Amygdala (tissue), 56 donors: ENCODE data around the gene RBMS3.
"Not testable (repeated sequence)": the region's sequence is repeated elsewhere in the genome, so short reads cannot be mapped to it uniquely, and the experiment has no call there.

Experiments
- DNase-seq, 56 donors: peaks; one replicate each; lab custom pipeline; 2025; lab: John Stamatoyannopoulos, UW

Gene RBMS3

DNA sequence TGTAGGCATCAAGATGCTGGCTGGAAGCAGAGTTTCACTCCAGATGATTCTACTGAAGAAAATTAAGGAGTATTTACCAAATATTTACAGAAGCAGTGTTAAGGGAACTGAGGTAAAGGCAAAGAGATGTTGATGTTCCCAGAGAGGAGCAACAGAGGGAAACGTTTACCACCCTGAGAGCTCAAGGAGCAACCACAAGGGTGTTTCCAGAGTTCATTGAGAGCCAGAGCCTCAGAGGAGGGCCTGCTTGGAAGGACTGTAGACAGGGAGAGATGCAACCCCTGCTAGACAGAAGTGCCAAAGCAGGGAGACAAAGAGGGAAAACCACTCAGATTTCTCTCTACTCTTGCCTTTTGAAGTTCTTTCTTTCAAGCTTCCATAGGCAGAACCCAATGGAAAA is 474.5 kb downstream of the RBMS3 start:
- no peak for DNase-seq

DNA sequence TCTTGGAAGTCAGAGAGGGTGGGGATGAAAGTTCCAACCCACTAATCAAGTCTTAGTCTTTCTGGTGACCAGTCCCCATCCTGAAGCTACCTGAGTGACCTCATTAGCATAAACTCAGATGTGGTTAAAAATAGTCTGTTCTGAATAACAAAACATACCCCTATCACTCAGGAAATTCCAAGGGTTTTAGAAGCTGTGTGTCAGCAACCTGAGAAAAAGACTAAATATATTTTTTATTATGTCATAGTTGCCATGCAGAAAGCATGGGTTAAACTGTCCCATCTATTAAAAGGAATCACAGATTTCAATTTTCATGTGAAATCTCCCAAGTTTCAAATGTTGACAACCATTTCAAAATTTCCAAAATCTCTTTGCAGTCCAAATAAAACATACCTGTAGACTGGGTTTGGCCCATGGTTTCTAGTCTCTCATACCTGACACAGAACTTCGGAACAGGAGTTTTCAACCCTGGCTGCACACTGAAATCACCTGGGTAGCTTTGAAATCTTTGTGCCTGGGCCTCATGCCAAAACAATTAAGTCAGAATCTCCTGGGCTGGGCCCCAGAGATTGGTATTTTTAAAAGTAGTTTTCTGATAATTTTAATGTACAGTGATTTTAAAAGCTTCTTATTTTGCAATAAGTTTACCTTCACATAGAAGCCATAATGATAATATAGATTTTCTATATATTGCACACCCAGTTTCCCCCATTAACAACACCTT is 476.3 kb downstream of the RBMS3 start:
- DNase-seq = no peak

DNA sequence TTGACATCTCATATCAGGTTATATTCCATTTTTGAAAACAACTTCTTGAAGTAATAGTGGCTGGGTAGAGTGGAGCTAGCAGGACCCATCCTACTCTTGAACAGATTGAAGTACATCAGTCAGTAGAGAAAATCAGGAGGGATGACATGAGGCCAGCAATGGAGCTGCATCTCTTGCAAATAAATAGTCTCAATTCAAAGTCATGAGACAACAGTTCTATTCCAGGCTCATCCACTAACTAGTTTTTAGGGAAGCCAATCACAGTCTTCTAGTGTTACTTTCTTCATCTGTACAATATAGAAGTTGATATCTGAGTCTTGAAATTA is 477.2 kb downstream of the RBMS3 start:
- no peak for DNase-seq

DNA sequence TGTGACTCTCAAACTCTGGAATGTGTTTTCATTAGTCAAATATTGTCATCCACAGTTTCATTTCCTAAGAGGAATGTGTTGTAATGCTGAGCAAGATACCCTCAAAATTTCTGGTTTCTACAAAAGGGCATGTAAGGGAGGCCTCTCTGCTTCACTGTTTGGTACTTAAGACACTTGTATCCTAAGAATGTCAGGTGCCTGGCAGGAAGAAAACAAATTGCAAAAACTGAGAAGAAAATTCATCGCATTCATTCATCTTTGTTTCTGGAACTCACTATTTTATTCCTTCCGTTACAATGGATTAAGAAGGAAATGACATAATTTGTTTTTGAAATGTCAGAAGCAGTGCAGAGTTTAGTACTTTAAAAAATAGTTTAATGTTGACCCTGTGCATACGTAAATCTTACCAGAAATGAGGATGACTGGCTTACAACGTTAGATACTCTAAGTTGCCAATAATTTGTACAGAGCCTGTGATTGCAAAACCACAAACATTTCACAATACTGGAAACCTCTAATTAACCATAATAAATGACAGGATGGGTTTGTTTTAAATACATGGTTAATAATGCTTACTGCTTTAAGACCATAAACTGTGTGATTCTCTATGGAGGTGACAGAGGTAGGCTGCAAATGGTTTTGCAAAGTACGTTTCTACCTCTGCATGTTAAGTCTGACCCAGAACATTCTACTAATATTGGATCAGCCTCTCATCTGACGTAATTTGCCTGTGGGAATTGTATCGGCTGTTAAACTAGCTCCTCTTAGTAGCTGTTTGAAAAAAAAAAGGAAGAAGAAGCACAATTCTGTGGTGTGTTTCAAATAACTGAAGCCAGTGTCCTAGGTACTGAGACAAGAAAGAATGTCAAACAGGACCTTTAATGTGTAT is 477.8 kb downstream of the RBMS3 start:
- DNase-seq = no peak

DNA sequence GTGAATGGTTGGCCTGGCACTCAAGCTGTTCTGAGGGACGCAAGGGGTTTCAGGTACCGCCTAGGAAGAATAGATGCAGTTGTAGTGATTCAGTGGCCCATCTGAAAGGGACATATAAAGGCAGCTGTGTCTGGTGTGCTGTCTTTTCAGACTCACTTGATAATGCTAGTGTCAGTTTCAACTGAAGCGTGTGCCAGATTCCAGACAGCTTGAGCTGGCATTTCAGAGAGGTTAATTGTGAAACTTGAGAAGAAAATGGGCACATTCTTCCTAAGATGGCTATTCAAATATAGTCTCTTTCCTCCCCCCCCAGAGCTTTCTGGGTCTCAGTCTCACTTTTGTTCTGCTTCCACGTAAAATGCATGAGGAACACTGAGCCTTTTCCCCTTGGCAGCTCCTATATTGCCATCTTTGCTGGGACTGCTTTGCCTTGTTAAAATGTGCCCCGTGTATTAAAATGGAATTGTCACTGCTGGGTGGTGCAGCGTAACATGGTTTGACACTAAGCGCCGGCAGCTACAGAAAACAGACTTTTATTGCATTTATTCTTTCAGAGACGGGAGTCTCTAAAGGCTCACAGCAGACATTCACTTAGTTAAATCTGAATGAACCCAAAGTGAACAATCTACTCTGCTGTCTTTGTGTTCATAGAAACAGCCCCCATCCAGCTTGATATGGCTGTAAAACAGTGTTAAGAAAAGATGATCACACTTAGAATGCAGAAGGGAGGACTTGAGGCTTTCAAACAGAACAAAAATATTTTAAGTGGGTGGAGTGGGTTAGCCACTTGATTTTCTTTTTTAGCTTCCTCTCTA is 478.7 kb downstream of the RBMS3 start:
- DNase-seq = peak in 1 of 56 donors; percentile 4

DNA sequence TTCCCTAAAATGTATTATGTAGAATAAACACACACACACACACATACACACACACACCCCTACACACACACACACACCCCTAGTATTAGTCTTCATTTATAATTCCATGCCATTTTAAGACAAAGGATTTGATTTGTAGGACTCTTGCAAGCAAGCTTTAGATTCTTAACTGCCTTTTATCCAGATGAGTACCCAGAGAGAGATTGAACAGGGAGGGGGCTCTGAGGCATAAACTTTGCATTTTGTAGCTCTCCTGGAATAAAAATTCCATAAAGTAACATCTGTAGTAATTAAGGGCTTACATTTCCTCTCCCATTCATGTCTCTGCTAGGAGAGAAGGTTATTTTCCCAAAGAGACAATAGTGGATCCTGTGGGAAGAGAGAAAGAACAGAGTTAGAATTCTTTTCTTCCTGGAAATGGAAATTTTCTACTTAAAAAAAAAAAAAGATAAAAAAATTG is 479.4 kb downstream of the RBMS3 start:
- no peak for DNase-seq

DNA sequence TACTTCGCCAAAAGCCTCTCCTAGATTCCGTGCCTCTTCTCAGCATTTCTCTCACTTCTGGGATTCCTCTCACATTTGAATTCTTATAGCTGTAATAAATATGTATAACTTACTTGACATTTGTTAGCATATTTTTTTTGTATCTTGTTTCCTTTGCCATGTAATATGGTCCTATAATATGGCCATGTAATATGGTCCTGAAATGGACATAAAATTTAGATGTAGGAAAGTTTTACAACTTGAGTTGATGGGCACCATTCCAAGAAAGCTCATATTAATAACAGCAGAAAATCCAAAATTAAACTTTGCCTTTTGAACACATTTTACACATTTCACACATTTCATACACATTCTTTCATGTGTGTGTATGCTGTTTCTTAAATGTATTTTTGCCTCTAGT is 480.6 kb downstream of the RBMS3 start:
- no peak for DNase-seq

DNA sequence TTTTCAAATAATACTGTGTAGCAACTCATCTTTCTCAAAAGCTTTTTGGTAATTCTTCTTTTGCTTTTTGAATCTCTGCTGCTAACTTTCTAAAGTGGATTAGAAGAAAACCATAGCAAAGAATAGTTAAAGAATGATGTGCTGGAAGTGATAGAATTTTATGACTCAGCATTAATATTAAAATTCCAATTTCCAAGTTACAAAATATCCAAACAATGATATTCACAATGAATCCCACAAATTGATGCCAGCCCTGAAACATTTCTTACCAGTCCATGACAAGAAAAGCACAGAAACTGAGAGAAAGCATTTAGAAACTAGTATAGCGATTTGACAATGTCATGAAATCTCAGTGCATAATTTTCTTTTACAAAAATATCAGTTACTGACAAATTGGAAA is 482.2 kb downstream of the RBMS3 start:
- no peak for DNase-seq

DNA sequence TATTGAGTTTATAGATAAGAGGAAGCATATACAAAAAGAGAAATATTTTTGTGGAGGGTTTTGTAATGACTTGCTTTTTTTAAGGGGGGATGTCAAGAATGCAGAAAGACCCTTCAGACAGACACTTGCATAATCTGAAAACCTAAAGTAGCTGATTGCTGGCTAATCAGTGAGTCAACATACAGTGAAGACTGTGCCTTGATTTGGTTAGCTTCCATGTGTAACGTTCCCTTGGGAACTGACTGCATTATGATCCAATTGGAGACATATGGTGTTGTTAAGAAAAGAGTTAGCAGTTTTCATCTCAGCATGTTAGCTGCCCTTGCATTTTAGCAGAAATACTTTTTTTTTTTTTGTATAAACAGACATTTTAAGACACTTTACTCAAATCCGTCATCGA is 483.2 kb downstream of the RBMS3 start:
- no peak for DNase-seq

DNA sequence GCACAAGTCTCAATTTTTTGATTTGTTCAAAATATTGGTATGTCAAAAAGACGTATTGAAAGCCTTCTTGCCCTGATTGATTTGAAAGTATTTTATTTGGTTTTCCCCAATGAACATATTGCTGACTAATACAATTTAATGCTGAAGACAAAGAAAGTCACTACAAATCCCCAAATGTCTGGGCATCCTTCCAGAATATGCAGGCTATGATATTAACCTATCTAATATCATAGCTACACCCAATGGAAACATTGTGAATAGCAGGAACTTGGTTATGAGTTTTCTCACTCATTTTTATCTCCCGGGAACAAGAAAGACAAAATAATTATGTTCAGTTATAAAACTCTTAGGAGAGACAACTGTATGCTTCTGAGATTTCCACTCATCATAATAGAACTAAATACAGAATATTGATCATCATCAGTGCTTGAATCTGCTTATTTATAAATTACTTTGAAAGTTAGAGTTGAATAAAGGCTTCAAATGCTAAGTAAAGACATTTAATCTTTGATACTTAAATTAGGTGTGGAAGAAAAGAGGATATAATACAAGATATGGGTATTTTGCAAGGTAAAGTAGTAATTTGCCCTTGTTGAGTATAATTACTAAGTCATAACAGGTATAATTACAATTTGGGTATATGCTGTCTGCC is 483.9 kb downstream of the RBMS3 start:
- DNase-seq = peak in 1 of 56 donors; percentile 2

DNA sequence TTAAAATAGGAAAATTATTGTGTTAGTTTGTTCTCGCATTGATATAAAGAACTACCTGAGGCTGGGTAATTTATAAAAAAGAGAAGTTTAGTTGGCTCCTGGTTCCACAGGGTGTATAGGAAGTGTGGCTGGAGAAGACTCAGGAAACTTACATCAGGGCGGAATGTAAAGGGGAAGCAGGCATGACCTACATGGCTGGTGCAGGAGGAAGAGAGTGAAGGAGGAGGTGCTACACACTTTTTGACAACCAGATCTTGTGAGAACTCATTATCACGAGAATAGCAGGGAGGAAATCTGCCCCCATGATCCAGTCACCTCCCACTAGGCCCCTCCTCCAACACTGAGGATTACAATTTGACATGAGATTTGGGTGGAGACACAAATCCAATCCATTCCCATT is 490.7 kb downstream of the RBMS3 start:
- no peak for DNase-seq

DNA sequence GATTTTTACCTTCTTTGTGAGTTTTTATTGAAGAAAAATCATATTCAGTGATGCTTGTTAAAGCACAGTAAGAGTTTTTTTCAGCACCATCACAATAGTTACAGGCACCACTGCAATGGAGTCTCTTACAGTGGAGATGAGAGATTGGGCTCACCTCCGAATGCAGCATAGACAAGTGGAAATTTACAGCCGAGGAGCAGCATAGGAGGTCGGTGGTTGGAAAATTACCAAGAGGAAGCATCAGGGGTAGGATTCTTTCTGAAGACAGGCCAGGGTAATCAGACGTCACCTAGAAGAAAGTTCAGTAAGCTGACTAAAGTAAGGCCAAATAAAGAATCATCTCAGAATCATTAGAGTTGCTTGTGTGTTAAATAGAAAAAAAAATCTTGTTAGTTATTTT is 491.6 kb downstream of the RBMS3 start:
- no peak for DNase-seq

DNA sequence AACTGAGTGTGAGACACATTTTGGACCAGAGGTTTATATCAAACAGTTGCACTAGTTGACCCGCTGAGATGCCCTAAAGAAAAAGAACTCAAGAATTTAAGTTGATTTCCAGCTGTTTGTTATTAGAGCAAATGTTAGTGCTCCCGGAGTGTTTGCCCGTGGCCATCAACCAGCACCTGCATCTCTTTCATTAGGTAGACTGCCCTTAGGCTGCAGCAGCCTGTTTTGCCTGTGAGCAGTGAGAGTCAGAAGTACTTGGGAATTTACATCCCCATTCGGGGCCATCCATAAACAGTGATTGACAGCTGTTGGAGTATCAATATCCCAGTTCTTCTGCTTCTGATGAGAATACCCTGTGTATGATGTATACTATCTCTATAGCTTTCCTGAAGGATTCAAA is 492.6 kb downstream of the RBMS3 start:
- DNase-seq = no peak

DNA sequence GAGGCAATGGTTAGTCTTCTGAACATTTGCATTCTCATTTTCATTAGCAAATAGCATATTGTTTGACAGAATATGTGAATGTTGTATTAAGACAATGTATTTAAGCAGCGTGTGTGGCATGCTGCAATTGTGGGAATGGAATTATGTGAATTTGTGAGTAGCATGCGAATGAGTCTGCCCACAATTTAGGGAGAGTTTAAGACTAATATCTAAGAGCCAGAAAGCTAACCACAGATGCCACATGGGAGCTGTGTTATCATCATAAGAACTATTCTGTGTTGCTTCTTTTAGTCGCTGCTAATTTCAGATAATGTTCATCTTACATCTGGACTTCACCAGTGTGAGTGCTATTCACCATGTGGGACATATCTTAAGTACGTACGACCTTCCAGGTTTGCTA is 494.5 kb downstream of the RBMS3 start:
- DNase-seq = no peak

DNA sequence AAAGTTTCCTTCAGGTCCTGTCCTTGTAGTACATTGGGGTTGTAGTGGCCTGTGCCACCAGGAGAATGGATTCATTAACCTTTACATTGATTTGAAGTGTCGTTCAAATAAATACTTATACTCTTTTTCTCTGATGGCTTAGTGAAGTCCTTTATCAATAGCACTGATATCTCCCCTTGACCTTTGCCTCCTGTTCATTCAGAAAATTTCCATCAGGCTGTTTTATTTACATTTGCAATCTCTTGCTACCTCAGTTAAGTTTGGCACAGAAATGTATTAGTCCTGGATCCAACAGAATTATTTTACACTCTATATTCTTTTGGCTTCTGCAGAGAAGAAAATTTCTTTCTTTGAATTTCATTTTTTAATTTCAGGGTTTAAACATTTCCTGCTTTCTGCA is 497.0 kb downstream of the RBMS3 start:
- DNase-seq = no peak

DNA sequence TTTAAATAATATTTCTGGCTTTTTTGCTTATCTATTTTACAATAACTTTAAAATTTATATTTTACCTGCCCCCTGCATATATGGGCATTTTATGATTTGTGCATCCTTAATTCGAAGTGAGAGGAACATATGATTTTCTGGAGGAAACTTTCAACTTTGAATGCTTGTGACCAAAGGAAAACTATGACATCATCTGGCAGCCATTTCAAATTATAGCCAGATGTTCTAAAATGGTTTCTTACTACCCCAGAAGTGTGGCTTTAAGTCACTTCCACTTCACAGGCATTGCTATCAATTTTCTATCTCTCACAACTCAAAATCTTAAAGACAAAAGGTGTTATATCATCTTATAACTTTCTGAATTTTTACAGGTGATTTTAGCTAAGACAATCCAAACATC is 508.8 kb downstream of the RBMS3 start:
- DNase-seq = no peak

DNA sequence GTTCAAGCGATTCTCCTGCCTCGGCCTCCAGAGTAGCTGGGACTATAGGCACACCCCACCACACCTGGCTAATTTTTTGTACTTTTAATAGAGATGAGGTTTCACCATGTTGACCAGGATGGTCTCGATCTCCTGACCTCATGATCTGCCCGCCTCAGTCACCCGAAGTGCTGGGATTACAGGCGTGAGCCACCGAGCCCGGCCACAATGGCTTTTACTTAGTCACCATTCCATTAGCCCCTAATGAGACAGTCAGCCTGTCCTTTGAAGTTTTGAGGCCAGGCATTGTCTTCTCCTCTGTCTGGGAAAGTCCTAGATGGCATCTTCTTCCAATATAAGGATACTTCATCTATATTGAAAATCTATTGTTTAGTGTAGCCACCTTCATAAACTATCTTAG is 515.9 kb downstream of the RBMS3 start:
- no peak for DNase-seq

DNA sequence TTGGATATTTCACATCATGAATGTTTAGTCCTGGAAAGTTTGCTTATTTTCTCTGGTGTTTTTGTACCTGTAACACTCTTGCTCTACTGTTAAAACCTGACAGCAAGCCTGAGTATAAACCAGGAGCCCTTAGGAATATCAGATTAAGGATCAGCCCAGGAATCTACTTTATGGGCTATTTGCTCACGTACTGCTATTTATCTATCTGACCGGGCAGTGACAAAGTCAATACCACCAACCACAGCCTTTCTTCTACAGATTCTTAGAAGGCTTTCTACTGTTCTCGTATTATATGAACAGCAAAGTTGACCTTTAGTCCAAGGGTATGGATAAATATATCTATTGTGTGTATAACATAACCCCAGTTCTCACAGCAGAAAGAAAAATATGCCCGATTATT is 521.2 kb downstream of the RBMS3 start:
- DNase-seq = no peak

DNA sequence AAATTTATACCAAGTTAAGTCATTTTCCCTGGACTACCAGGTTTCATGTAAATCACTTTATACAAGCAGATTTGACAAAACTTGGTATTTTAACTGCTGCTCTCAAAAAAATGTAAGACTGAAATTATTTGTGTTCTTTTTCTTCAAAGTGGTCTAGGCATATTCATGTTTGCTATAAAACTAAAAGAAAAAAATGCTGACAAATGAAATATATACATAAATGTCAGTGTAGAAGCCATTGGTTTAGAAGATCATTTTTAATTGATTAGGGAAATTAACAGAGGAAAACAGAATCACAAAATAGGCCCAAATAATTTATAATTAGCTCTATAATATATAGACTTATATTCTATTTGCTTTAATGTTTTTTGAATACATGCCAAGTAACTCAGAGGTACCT is 523.2 kb downstream of the RBMS3 start:
- no peak for DNase-seq

DNA sequence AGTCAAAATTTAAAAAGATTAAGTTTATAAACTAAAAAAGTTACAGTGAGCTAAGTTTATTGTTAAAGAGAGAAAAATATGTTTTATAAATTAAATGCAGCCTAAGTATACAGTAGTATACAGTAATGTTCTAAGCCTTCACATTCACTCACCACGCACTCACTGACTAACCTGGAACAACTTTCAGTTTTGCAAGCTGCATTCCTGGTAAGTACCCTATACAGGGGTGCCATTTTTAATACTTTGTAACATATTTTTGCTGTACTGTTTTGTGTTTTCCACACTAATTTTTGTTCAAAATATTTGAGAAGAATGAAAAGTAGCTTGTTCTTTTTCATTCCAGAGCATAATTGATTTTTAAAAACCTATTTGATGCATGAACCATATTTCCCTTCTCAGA is 524.9 kb downstream of the RBMS3 start:
- DNase-seq = no peak

DNA sequence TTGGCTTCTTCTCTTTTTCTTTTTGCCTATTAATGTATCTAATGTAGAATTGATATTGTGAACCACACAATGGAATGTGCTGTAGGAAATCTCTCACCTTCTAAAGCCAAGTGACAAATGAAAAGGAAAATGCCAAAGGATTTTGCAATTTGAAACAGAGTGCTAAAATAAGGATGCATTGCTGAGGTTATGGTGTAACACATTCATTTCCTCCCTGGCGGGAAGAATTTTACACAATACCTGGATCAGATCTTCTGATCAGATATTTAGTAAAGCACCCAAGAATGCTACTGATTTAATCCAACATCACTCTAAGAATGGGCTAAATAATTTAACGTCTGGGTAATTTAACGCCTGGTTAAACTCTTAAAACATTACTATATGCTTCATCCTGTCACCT is 527.5 kb downstream of the RBMS3 start:
- not testable (repeated sequence) for DNase-seq
